ENCODE measurements around the gene GRAMD4. TPM values are rescaled to one million over a fixed set of nuclear protein-coding genes. Genes with fewer than 3 reads are reported as not detected.

Gene GRAMD4
- total and polyA plus RNA-seq, 10 donors: 16.0 to 46.1 (median 28.6) TPM

DNA sequence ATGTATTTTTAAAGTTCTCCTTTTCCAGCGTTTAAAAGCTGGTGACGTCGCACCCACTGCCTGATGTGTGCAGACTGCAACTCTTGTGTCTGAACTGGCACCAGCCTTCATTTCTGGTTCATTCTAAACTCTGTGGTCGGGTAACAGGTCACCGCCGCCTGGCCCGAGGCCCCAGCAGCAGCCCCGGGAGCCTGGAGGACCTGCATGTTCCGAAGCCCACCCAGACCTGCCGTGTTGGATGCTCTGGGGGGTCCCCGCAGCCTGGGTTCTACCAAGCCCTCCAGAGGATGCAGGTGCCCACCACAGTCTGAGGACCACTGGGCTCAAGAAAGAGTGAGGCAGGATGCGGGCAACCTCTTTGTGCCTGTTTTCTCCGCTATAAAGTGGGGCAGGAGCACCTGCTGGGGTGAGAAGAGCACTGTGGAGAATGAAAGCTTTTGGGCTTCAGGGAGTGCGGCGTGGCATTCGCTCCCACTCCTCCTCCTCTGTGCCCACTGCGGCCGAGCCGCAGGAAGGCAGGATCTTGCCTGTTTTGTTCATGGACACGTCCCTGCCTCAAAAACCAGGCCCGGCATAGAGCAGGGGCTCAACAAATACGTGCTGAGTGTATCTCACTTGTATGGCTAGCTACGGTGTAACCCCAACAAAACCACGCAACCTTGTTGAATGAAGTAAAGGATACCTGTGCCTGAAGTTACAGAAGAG, 77.8 kb downstream of the GRAMD4 start:
- intact Hi-C loops (cut with DNase I; ENCODE audit: low total_unique reads): no loop called here
- Histone ChIP-seq H3K4me1 (no peaks in the 10 kb centered on the region), H3K4me3 (no peak overlapping the region), H3K36me3 (peaks cover 15 to 100% (median 96%) of the 10 kb centered on the region in 6 donors), H3K9me3 (no peaks in the 10 kb centered on the region), H3K27ac (no peak overlapping the region), H3K27me3 (replicated peaks in 1 of 7) (no peaks in the 10 kb centered on the region)
- DNase-seq: no peak
- 92 to 97% (median 95%) methylated on average over 24 of the region's 24 CpGs for WGBS, 5 donors
- peak in 1 of 3 donors; percentile 19 for TF ChIP-seq POLR2AphosphoS5 (IDR thresholded peaks at IDR 0.05)
- TF ChIP-seq, protein P1, sequence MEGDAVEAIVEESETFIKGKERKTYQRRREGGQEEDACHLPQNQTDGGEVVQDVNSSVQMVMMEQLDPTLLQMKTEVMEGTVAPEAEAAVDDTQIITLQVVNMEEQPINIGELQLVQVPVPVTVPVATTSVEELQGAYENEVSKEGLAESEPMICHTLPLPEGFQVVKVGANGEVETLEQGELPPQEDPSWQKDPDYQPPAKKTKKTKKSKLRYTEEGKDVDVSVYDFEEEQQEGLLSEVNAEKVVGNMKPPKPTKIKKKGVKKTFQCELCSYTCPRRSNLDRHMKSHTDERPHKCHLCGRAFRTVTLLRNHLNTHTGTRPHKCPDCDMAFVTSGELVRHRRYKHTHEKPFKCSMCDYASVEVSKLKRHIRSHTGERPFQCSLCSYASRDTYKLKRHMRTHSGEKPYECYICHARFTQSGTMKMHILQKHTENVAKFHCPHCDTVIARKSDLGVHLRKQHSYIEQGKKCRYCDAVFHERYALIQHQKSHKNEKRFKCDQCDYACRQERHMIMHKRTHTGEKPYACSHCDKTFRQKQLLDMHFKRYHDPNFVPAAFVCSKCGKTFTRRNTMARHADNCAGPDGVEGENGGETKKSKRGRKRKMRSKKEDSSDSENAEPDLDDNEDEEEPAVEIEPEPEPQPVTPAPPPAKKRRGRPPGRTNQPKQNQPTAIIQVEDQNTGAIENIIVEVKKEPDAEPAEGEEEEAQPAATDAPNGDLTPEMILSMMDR (IDR thresholded peaks at IDR 0.05 in 8 of 11, conservative IDR thresholded peaks at IDR 0.05 in 3 of 11): no peak

DNA sequence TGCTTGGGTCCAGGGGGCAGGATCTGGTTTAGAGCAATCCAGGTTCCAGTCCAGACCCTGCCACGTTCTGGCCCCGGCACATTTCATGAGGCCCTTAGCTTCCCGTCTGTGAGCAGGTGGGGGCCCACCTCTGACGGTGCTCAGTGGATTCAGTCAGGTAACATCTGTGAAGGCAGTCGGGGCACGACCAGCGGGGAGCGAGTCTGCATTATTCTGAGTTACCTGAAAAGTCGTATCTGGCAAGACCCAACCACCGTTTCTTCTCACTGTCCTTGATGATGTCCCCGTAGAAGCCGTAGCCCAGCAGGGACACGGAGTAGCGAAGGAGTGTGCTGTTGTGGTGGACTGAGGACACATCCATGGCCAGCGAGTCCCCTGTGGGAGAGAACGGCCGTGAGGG, 78.9 kb downstream of the GRAMD4 start:
- H3K36me3 ChIP-seq: peaks cover 15 to 100% (median 92%) of the 10 kb centered on the region in 6 donors

DNA sequence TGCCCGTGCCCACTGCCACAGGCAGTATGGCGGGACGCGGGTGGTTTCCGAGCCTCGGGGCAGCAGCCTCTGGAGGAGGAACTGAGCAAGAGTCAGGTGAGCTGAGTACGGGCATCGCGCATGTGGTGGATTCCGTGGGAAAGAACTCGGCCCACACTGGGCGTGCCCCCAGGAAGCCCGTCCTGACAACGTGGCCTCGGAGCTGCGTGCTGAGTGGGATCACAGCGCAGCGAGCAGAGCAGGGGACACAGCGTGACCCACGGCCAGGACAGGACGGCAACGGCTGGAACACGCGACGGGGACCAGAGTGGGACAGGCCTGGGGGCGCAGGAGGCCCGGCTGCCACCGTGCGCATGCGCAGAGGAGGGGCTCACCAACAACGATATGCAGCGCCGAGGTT, 81.1 kb downstream of the GRAMD4 start:
- intact Hi-C loops (cut with DNase I; ENCODE audit: low total_unique reads): no loop called here
- Histone ChIP-seq H3K4me1 (no peaks in the 10 kb centered on the region), H3K27ac (no peak overlapping the region), H3K36me3 (peaks cover 17 to 100% (median 89%) of the 10 kb centered on the region in 6 donors), H3K4me3 (no peak overlapping the region), H3K9me3 (no peaks in the 10 kb centered on the region), H3K27me3 (replicated peaks in 1 of 7) (no peaks in the 10 kb centered on the region)
- DNase-seq: no peak
- TF ChIP-seq POLR2AphosphoS5 (IDR thresholded peaks at IDR 0.05) (peak in 1 of 3 donors; percentile 55), POLR2A (IDR thresholded peaks at IDR 0.05) (no peak)
- WGBS, 5 donors: 91 to 95% (median 93%) methylated on average over 33 of the region's 33 CpGs

More for the DNA sequence above, 78.9 kb downstream of the GRAMD4 start:
- DNase-seq: no peak
- intact Hi-C loops (cut with DNase I; ENCODE audit: low total_unique reads): no loop called here
- Histone ChIP-seq H3K9me3 (no peaks in the 10 kb centered on the region), H3K4me3 (no peak overlapping the region), H3K27ac (no peak overlapping the region), H3K27me3 (replicated peaks in 1 of 7) (no peaks in the 10 kb centered on the region), H3K4me1 (no peaks in the 10 kb centered on the region)
- WGBS, 5 donors: 87 to 97% (median 94%) methylated on average over 17 of the region's 17 CpGs
- TF ChIP-seq POLR2AphosphoS5 (IDR thresholded peaks at IDR 0.05) (no peak), POLR2A (IDR thresholded peaks at IDR 0.05) (no peak)
- TF ChIP-seq, protein P1 (IDR thresholded peaks at IDR 0.05 in 8 of 11, conservative IDR thresholded peaks at IDR 0.05 in 3 of 11): no peak

DNA sequence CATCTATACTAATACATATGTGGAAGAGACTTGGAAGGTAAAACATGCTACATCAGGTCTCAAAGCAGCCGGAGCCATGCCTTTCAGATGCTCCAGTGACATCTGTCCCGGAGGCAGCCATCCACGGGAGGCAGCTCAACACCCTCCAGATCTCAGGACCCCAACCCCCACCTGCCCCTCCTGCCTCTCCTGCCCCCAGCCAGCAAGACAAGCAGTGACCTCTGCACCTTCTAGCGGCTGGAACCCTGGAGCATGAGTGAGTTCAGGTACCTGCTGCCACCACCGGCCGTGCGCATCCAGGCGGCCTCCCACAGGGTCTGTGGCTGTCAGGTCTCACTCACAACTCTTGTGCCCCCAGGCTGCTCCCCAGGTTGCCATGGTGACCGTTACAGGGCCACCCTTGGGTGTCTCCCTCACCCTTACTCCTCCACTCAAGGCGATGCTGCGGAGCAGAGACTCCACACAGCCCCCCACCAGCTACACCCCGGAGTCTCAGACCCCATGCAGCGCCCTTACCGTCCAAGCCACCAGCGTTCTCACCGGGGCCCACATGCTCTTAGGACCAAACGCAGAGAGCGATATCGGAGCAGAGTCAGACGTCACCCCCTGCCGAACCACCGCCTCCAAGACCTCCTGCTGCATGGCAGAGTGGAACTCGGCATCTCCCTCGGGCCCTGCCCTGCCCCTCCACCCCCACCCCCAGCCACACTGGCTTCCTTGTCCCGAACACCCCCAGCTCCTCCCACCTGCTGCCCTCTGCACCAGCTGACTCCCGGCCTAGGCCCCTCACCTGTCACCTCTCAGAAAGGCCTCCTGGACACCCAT, 83.2 kb downstream of the GRAMD4 start:
- Histone ChIP-seq H3K36me3 (peaks cover 13 to 100% (median 89%) of the 10 kb centered on the region in 6 donors), H3K4me3 (no peak overlapping the region), H3K4me1 (no peaks in the 10 kb centered on the region), H3K27ac (no peak overlapping the region), H3K9me3 (no peaks in the 10 kb centered on the region), H3K27me3 (replicated peaks in 1 of 7) (no peaks in the 10 kb centered on the region)
- TF ChIP-seq POLR2A (IDR thresholded peaks at IDR 0.05): no peak
- TF ChIP-seq, protein P1 (IDR thresholded peaks at IDR 0.05 in 8 of 11, conservative IDR thresholded peaks at IDR 0.05 in 3 of 11): no peak
- no peak for TF ChIP-seq POLR2AphosphoS5 (IDR thresholded peaks at IDR 0.05)
- no peak for DNase-seq
- intact Hi-C loops (cut with DNase I; ENCODE audit: low total_unique reads): no loop called here
- WGBS, 5 donors: 93 to 96% (median 95%) methylated on average over 21 to 26 of the region's 26 CpGs
